Muscle of arm (tissue), 12 donors: ENCODE results near the gene MATN4. TPM values are rescaled to one million over a fixed set of nuclear protein-coding genes. Genes with fewer than 3 reads are reported as not detected.

Source experiments
- DNase-seq: peaks from one replicate; pipeline ENCODE4 v3.0.0-alpha.2; 2013
- polyA plus RNA-seq, 12 donors: library from polyadenylated mRNA; unstranded; fragments of 120-200 nt; gene quantifications; one replicate each; pipeline ENCODE4 v1.2.1, GENCODE V29; 2013; ENCODE audit not compliant: insufficient read length in 12 of 12

MATN4 gene
- polyA plus RNA-seq, 12 donors, result 0.23 to 0.85 (median 0.43) TPM; not detected in 2

GRCh38 chr20:45253261-45253660, 54.8 kb downstream of the MATN4 start:
- DNase-seq, result no peak

- no peak for DNase-seq
Measured at GRCh38 chr20:45251884-45252560, 56.1 kb downstream of the MATN4 start.

- DNase-seq, result no peak
Measured at GRCh38 chr20:45248609-45249008, 59.5 kb downstream of the MATN4 start.

DNA sequence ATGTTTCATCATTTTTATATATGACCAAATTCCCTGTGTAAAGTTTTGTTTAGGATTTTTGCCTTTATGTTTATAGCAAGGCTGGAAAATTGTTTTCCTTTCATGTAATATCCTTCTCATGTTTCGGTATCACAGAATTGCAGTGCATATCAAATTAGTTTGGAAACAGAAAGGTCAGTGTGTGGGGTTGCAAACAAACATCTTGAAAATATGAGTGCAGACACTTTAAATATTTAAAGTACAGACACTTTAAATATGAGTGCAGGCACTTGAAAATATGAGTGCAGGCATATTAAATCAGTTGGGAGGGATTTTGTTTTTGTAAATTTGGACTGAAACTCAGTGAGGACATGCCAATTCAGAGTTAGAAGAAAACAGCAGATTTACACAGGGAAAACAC, 60.2 kb downstream of the MATN4 start:
- no peak for DNase-seq

GRCh38 chr20:45246109-45246508, 62.0 kb downstream of the MATN4 start:
- no peak for DNase-seq

Other genes with a start within 250 kb of the MATN4 start
- gene KCNS1, start 207.2 kb downstream of the MATN4 start, polyA plus RNA-seq, result under 1 TPM in 6 of 12 donors, not detected in 6; 0.03 to 0.55 (median 0.08) TPM
- gene WFDC5, start 193.1 kb downstream of the MATN4 start, polyA plus RNA-seq, result 1 to 10 TPM in 1 of 12 donors, under 1 TPM in 2, not detected in 9; 0.30 to 3.6 (median 0.54) TPM
- not detected for gene WFDC12, start 183.8 kb downstream of the MATN4 start, polyA plus RNA-seq
- under 1 TPM in 2 of 12 donors, not detected in 10; 0.30 to 0.40 TPM for gene PI3, start 133.4 kb downstream of the MATN4 start, polyA plus RNA-seq
- gene SEMG1, start 101.3 kb downstream of the MATN4 start, polyA plus RNA-seq, result not detected
- gene SEMG2, start 86.9 kb downstream of the MATN4 start, polyA plus RNA-seq, result not detected
- 1 to 10 TPM in 4 of 12 donors, not detected in 8; 1.0 to 2.2 (median 1.3) TPM for gene SLPI, start 53.7 kb downstream of the MATN4 start, polyA plus RNA-seq
- not detected for gene RBPJL, start 1.5 kb downstream of the MATN4 start, polyA plus RNA-seq
- gene SDC4, start 40.1 kb upstream of the MATN4 start, polyA plus RNA-seq, result 10 to 100 TPM in 4 of 12 donors, 1 to 10 TPM in 7, not detected in 1; 6.8 to 21.4 (median 9.6) TPM
- 10 to 100 TPM in 11 of 12 donors, not detected in 1; 13.7 to 24.6 (median 15.6) TPM for gene SYS1, start 54.9 kb upstream of the MATN4 start, polyA plus RNA-seq
- gene TP53TG5, start 70.0 kb upstream of the MATN4 start, polyA plus RNA-seq, result 1 to 10 TPM in 2 of 12 donors, under 1 TPM in 8, not detected in 2; 0.17 to 1.6 (median 0.61) TPM
- 10 to 100 TPM in 11 of 12 donors, not detected in 1; 19.2 to 31.0 (median 25.6) TPM for gene DBNDD2, start 100.0 kb upstream of the MATN4 start, polyA plus RNA-seq
- 10 to 100 TPM in 11 of 12 donors, not detected in 1; 65.2 to 97.6 (median 73.5) TPM for gene PIGT, start 107.8 kb upstream of the MATN4 start, polyA plus RNA-seq
- 1 to 10 TPM in 5 of 12 donors, under 1 TPM in 2, not detected in 5; 0.74 to 4.2 (median 1.2) TPM for gene WFDC2, start 161.5 kb upstream of the MATN4 start, polyA plus RNA-seq
- not detected for gene SPINT3, start 207.3 kb upstream of the MATN4 start, polyA plus RNA-seq
- gene WFDC6, start 231.2 kb upstream of the MATN4 start, polyA plus RNA-seq, result not detected
- under 1 TPM in 2 of 12 donors, not detected in 10; 0.07 to 0.11 TPM for gene EPPIN, start 239.1 kb upstream of the MATN4 start, polyA plus RNA-seq